ENCODE measurements around the gene ROBO1. TPM values are rescaled to one million over a fixed set of nuclear protein-coding genes. Genes with fewer than 3 reads are reported as not detected.

ROBO1 gene
- total RNA-seq, 2 experiments from 2014 or later: 0.36 to 0.69 TPM

DNA sequence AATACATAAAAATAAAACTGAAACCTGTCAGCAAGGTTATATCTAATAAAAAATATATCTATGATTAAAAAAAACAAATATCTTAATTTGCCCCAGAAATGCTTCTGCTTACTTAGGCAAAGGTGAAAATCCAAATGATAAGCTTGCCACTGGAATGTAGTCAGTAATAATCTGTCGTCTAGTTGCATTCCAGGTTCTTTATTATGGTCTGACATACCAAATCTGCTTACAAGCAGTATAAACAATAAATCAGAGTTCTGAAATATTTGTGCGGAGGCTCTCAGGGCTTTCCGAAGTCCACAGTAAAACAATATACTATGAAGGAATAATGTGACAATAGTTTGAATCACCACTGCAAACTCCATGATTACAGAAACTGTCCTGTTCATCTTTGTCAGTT is 1133.5 kb downstream of the ROBO1 start:
- Mint-ChIP-seq H3K4me3 (no peak overlapping the region), H3K27ac (no peak overlapping the region), H3K27me3 (no peaks in the 10 kb centered on the region), H3K4me1 (ENCODE audit: low read depth) (no peaks in the 10 kb centered on the region), H3K9me3 (no peaks in the 10 kb centered on the region), H3K36me3 (ENCODE audit: low read depth) (no peaks in the 10 kb centered on the region)
- POLR2A ChIA-PET: no interaction called here
- DNase-seq (no peak), ATAC-seq (ENCODE audit: poor library complexity) (no peak)
- H3K27ac ChIP-seq (ENCODE audit: low read depth in 1 of 2, low read length in 2 of 2): no peak overlapping the region
- no peaks in the 10 kb centered on the region for H3K4me1 ChIP-seq (ENCODE audit: insufficient read depth, low read length)
- peaks cover 0 to 3% of the 10 kb centered on the region in 2 experiments for H3K9me3 ChIP-seq (ENCODE audit: control insufficient read depth in 1 of 2, insufficient read depth in 1 of 2, low read length in 2 of 2)
- H3K27me3 ChIP-seq (ENCODE audit: control insufficient read depth in 1 of 2, insufficient read depth in 2 of 2, low read length in 2 of 2): no peaks in the 10 kb centered on the region
- intact Hi-C loops (cut with DNase I, micrococcal nuclease): no loop called here
- H3K4me3 ChIP-seq (ENCODE audit: low read length): no peak overlapping the region
- CTCF ChIA-PET: no interaction called here
- H3K36me3 ChIP-seq (ENCODE audit: insufficient read depth, low read length): no peaks in the 10 kb centered on the region
- no peak for TF ChIP-seq CTCF (IDR thresholded peaks at IDR 0.05)

GRCh38 chr3:78633626-78634025 is 1134.2 kb downstream of the ROBO1 start:
- TF ChIP-seq CTCF (IDR thresholded peaks at IDR 0.05): no peak
- no peak for DNase-seq
- peaks cover 0 to 3% of the 10 kb centered on the region in 2 experiments for H3K9me3 ChIP-seq (ENCODE audit: control insufficient read depth in 1 of 2, insufficient read depth in 1 of 2, low read length in 2 of 2)

DNA sequence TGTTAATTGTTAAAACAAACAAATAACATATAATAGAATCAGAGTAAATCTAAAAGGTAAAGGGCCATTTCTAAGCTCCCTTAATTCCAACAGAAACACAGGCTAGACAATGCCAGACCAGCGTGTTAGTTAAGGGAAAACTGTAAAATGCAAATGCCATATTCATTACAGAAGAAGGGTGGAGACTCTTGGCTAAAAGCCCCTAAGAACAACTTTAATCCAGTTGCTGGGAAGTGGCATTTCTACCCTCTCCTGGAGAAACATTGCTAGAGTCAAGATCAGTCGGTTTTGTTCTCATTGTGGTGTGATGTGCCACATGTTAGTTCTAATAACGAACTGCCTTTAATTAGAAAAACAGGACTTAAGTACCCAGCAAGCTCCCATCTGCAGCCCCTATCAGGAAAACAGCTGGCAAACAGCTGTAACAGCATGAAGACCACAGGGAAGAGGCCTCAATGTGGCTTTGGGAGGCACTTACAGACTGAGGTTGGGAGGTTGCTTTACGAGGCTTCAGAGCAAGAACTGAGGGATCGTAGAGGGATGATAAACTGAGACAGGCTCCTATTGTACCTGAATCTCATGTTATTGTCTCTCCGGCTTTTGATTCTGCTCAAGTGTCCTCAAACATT is 1134.8 kb downstream of the ROBO1 start:
- no peaks in the 10 kb centered on the region for H3K27me3 Mint-ChIP-seq
- POLR2A ChIA-PET: no interaction called here
- intact Hi-C loops (cut with DNase I, micrococcal nuclease): no loop called here
- CTCF ChIA-PET: no interaction called here
- Histone ChIP-seq H3K27ac (ENCODE audit: low read depth in 1 of 2, low read length in 2 of 2) (no peak overlapping the region), H3K9me3 (ENCODE audit: control insufficient read depth in 1 of 2, insufficient read depth in 1 of 2, low read length in 2 of 2) (peaks cover 0 to 3% of the 10 kb centered on the region in 2 experiments), H3K36me3 (ENCODE audit: insufficient read depth, low read length) (no peaks in the 10 kb centered on the region), H3K4me1 (ENCODE audit: insufficient read depth, low read length) (no peaks in the 10 kb centered on the region), H3K27me3 (ENCODE audit: control insufficient read depth in 1 of 2, insufficient read depth in 2 of 2, low read length in 2 of 2) (no peaks in the 10 kb centered on the region), H3K4me3 (ENCODE audit: low read length) (no peak overlapping the region)
- H3K9me3 Mint-ChIP-seq: peaks cover 5% of the 10 kb centered on the region
- no peak for ATAC-seq (ENCODE audit: poor library complexity)
- no peaks in the 10 kb centered on the region for H3K36me3 Mint-ChIP-seq (ENCODE audit: low read depth)
- no peaks in the 10 kb centered on the region for H3K4me1 Mint-ChIP-seq (ENCODE audit: low read depth)
- TF ChIP-seq CTCF (IDR thresholded peaks at IDR 0.05): no peak
- no peak overlapping the region for H3K27ac Mint-ChIP-seq
- H3K4me3 Mint-ChIP-seq: no peak overlapping the region
- no peak for DNase-seq

More at GRCh38 chr3:78633626-78634025, 1134.2 kb downstream of the ROBO1 start:
- Histone ChIP-seq H3K27me3 (ENCODE audit: control insufficient read depth in 1 of 2, insufficient read depth in 2 of 2, low read length in 2 of 2) (no peaks in the 10 kb centered on the region), H3K27ac (ENCODE audit: low read depth in 1 of 2, low read length in 2 of 2) (no peak overlapping the region), H3K4me3 (ENCODE audit: low read length) (no peak overlapping the region), H3K36me3 (ENCODE audit: insufficient read depth, low read length) (no peaks in the 10 kb centered on the region), H3K4me1 (ENCODE audit: insufficient read depth, low read length) (no peaks in the 10 kb centered on the region)
- no peak for ATAC-seq (ENCODE audit: poor library complexity)
- intact Hi-C loops (cut with DNase I, micrococcal nuclease): no loop called here
- H3K27ac Mint-ChIP-seq: no peak overlapping the region
- H3K27me3 Mint-ChIP-seq: no peaks in the 10 kb centered on the region
- H3K36me3 Mint-ChIP-seq (ENCODE audit: low read depth): no peaks in the 10 kb centered on the region
- peaks cover under 1% of the 10 kb centered on the region for H3K9me3 Mint-ChIP-seq
- ChIA-PET POLR2A (no interaction called here), CTCF (no interaction called here)
- H3K4me1 Mint-ChIP-seq (ENCODE audit: low read depth): no peaks in the 10 kb centered on the region
- no peak overlapping the region for H3K4me3 Mint-ChIP-seq

Measured in CD4-positive, alpha-beta T cell (primary cell).